ENCODE results near the gene RPA1. TPM values are rescaled to one million over a fixed set of nuclear protein-coding genes. Genes with fewer than 3 reads are reported as not detected.

Gene RPA1
- total RNA-seq, 1 experiment from 2014 or later, result 158 TPM

DNA sequence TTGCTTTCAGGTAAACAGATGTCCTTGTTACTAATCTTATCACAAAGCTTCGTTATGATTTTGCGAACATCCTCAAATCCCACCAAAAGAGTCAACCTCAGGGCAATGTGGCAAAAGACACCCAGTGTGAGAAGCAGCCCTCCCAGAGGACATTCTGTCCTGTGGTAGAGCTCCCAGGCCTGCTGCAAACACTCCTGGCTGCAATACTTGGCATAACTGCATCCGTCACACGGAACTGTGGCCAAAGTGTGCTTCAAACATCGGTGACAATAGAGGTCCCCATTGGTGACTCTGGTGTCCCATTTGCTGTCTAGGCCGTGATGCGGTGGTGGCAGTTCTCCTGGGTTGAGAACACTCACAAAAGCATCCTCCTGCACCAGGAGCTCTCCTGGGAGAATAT, 29.6 kb upstream of the RPA1 start (continued):
- TF ChIP-seq, protein P1, sequence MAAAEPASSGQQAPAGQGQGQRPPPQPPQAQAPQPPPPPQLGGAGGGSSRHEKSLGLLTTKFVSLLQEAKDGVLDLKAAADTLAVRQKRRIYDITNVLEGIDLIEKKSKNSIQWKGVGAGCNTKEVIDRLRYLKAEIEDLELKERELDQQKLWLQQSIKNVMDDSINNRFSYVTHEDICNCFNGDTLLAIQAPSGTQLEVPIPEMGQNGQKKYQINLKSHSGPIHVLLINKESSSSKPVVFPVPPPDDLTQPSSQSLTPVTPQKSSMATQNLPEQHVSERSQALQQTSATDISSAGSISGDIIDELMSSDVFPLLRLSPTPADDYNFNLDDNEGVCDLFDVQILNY (CRISPR knock-in tag; IDR thresholded peaks at IDR 0.05), result no peak
- no peak for TF ChIP-seq ZNF138 (CRISPR knock-in tag; conservative IDR thresholded peaks at IDR 0.05)
- TF ChIP-seq, protein P2, sequence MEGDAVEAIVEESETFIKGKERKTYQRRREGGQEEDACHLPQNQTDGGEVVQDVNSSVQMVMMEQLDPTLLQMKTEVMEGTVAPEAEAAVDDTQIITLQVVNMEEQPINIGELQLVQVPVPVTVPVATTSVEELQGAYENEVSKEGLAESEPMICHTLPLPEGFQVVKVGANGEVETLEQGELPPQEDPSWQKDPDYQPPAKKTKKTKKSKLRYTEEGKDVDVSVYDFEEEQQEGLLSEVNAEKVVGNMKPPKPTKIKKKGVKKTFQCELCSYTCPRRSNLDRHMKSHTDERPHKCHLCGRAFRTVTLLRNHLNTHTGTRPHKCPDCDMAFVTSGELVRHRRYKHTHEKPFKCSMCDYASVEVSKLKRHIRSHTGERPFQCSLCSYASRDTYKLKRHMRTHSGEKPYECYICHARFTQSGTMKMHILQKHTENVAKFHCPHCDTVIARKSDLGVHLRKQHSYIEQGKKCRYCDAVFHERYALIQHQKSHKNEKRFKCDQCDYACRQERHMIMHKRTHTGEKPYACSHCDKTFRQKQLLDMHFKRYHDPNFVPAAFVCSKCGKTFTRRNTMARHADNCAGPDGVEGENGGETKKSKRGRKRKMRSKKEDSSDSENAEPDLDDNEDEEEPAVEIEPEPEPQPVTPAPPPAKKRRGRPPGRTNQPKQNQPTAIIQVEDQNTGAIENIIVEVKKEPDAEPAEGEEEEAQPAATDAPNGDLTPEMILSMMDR (IDR thresholded peaks at IDR 0.05), result no peak
- no peak for TF ChIP-seq E2F1 (CRISPR knock-in tag; IDR thresholded peaks at IDR 0.05)
- TF ChIP-seq, protein P3, sequence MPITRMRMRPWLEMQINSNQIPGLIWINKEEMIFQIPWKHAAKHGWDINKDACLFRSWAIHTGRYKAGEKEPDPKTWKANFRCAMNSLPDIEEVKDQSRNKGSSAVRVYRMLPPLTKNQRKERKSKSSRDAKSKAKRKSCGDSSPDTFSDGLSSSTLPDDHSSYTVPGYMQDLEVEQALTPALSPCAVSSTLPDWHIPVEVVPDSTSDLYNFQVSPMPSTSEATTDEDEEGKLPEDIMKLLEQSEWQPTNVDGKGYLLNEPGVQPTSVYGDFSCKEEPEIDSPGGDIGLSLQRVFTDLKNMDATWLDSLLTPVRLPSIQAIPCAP (CRISPR knock-in tag; IDR thresholded peaks at IDR 0.05), result no peak
- no peak for TF ChIP-seq ZBTB43 (CRISPR knock-in tag; IDR thresholded peaks at IDR 0.05)
- TF ChIP-seq ETV6 (CRISPR knock-in tag; IDR thresholded peaks at IDR 0.05), result no peak
- TF ChIP-seq PRDM15 (CRISPR knock-in tag; IDR thresholded peaks at IDR 0.05), result no peak
- TF ChIP-seq HMGA2 (CRISPR knock-in tag; IDR thresholded peaks at IDR 0.05), result no peak
- no peak for TF ChIP-seq USF1 (CRISPR knock-in tag; IDR thresholded peaks at IDR 0.05)

DNA sequence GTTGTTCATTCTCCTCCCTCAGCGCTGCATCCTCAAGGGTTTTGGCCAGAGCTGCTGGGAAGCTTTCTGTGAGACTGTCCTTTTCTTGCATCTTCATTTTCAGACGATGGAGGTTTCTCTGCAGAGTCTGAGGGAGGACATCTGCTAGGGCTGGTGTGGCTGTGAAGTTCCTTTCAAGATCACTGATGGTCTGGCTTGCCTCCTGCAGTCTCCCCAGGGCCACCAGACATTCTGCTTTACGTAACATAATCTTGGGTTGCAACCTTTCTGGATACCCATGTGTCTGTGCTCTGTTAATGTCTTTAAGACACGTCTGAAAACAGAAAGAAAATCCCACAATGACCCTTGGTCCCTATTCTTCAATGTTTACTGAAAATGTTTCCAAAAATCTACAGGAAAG, 29.1 kb upstream of the RPA1 start:
- Mint-ChIP-seq H3K4me3 (no peak overlapping the region), H3K36me3 (peaks cover 45% of the 10 kb centered on the region), H3K4me1 (no peaks in the 10 kb centered on the region), H3K9me3 (no peaks in the 10 kb centered on the region), H3K27ac (no peak overlapping the region; the same call in 1 of the 2 replicates), H3K27me3 (ENCODE audit: low read depth) (no peaks in the 10 kb centered on the region)
- CTCF ChIA-PET, result no interaction called here
- POLR2A ChIA-PET, result no interaction called here
- no peak for ATAC-seq
- no peak for DNase-seq (ENCODE audit: low spot score)
- TF ChIP-seq, protein P4, sequence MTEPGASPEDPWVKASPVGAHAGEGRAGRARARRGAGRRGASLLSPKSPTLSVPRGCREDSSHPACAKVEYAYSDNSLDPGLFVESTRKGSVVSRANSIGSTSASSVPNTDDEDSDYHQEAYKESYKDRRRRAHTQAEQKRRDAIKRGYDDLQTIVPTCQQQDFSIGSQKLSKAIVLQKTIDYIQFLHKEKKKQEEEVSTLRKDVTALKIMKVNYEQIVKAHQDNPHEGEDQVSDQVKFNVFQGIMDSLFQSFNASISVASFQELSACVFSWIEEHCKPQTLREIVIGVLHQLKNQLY (CRISPR knock-in tag; IDR thresholded peaks at IDR 0.05), result no peak
- TF ChIP-seq TEAD4 (CRISPR knock-in tag; IDR thresholded peaks at IDR 0.05) (no peak), ZNF396 (CRISPR knock-in tag; IDR thresholded peaks at IDR 0.05; ENCODE audit: borderline replicate concordance) (no peak), E2F1 (CRISPR knock-in tag; IDR thresholded peaks at IDR 0.05) (no peak), ZNF232 (CRISPR knock-in tag; IDR thresholded peaks at IDR 0.05) (no peak), PRRX2 (CRISPR knock-in tag; IDR thresholded peaks at IDR 0.05) (no peak), ATF1 (CRISPR knock-in tag; IDR thresholded peaks at IDR 0.05) (no peak), IRF2 (CRISPR knock-in tag; IDR thresholded peaks at IDR 0.05; ENCODE audit: borderline replicate concordance, low read depth) (no peak), JUN (CRISPR knock-in tag; IDR thresholded peaks at IDR 0.05) (no peak), HMGA2 (CRISPR knock-in tag; IDR thresholded peaks at IDR 0.05) (no peak), TEAD1 (CRISPR knock-in tag; IDR thresholded peaks at IDR 0.05) (no peak)
- TF ChIP-seq, protein P5, sequence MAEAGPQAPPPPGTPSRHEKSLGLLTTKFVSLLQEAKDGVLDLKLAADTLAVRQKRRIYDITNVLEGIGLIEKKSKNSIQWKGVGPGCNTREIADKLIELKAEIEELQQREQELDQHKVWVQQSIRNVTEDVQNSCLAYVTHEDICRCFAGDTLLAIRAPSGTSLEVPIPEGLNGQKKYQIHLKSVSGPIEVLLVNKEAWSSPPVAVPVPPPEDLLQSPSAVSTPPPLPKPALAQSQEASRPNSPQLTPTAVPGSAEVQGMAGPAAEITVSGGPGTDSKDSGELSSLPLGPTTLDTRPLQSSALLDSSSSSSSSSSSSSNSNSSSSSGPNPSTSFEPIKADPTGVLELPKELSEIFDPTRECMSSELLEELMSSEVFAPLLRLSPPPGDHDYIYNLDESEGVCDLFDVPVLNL (CRISPR knock-in tag; IDR thresholded peaks at IDR 0.05; ENCODE audit: borderline replicate concordance, low read depth), result no peak
- TF ChIP-seq, protein P6, sequence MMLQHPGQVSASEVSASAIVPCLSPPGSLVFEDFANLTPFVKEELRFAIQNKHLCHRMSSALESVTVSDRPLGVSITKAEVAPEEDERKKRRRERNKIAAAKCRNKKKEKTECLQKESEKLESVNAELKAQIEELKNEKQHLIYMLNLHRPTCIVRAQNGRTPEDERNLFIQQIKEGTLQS (CRISPR knock-in tag; conservative IDR thresholded peaks at IDR 0.05), result no peak

Measured in WTC11 (cell line).